Hepatocyte (in vitro differentiated cells): ENCODE data around the gene LIMS2. TPM values are rescaled to one million over a fixed set of nuclear protein-coding genes. Genes with fewer than 3 reads are reported as not detected.
A peak's percentile ranks its signal among the peaks of the same experiment; 100 is the strongest.

Experiments used
- DNase-seq: peaks from one replicate; pipeline ENCODE4 v3.0.0-alpha.2; 2016; ENCODE audit warnings: low spot score
- H2AFZ ChIP-seq: fragments of 200-600 bp; sonication (generic); 2 replicates; pipeline ENCODE4 v1.6.0; 2016; ENCODE audit warnings: antibody characterized with exemption, mild to moderate bottlenecking
- H3K27ac ChIP-seq: fragments of 200-600 bp; sonication (generic); 2 replicates; pipeline ENCODE4 v1.5.1; 2016; ENCODE audit warnings: mild to moderate bottlenecking
- H3K27me3 ChIP-seq: fragments of 200-600 bp; sonication (generic); 2 replicates; pipeline ENCODE4 v1.6.1; 2016
- H3K36me3 ChIP-seq: fragments of 200-600 bp; sonication (generic); replicated peaks from 2 replicates; pipeline ENCODE4 v1.5.1; 2016; ENCODE audit warnings: low read depth; ENCODE audit not compliant: insufficient read depth
- H3K4me1 ChIP-seq: fragments of 200-600 bp; sonication (generic); 2 replicates; pipeline ENCODE4 v1.5.1; 2016; ENCODE audit warnings: mild to moderate bottlenecking, moderate library complexity; ENCODE audit not compliant: insufficient read depth
- H3K4me2 ChIP-seq: fragments of 200-600 bp; sonication (generic); 2 replicates; pipeline ENCODE4 v1.6.0; 2016
- H3K4me3 ChIP-seq: fragments of 200-600 bp; sonication (generic); 2 replicates; pipeline ENCODE4 v1.5.1; 2016; ENCODE audit warnings: mild to moderate bottlenecking
- H3K79me2 ChIP-seq: fragments of 200-600 bp; sonication (generic); 2 replicates; pipeline ENCODE4 v1.6.0; 2017; ENCODE audit warnings: mild to moderate bottlenecking
- H3K9me2 ChIP-seq: fragments of 200-600 bp; sonication (generic); replicated peaks from 2 replicates; pipeline ENCODE4 v1.6.0; 2017; ENCODE audit warnings: mild to moderate bottlenecking; ENCODE audit not compliant: insufficient read depth
- H3K9me3 ChIP-seq: fragments of 200-600 bp; sonication (generic); 2 replicates; pipeline ENCODE4 v1.5.1; 2016; ENCODE audit warnings: low read depth, mild to moderate bottlenecking
- H4K20me1 ChIP-seq: fragments of 200-600 bp; sonication (generic); 2 replicates; pipeline ENCODE4 v1.6.0; 2016; ENCODE audit warnings: mild to moderate bottlenecking; ENCODE audit not compliant: insufficient read depth, poor library complexity, severe bottlenecking
- EZH2 ChIP-seq: fragments of 200-600 bp; sonication (generic); IDR thresholded peaks from 2 replicates; pipeline ENCODE4 v1.6.1; 2016; ENCODE audit warnings: antibody characterized with exemption, mild to moderate bottlenecking, borderline replicate concordance
- EZH2phosphoT487 ChIP-seq: fragments of 200-600 bp; sonication (generic); IDR thresholded peaks from one replicate; pipeline ENCODE4 v1.6.1; 2018; ENCODE audit warnings: antibody characterized with exemption, mild to moderate bottlenecking, low read depth, moderate library complexity; ENCODE audit not compliant: unreplicated experiment, severe bottlenecking
- WGBS: methylation state at CpG from one replicate; pipeline ENCODE4 v1.1.6; 2016; ENCODE audit warnings: low lambda C conversion rate; ENCODE audit errors: missing lambda C conversion rate; 5-methylcytosine and 5-hydroxymethylcytosine counted together
- polyA plus RNA-seq: library from polyadenylated mRNA; unstranded; fragments of >200 nt; fragmentation: Nextera tagmentation; extraction: Ambion mirVana; gene quantifications from 2 replicates; pipeline ENCODE4 v1.2.1, GENCODE V29; 2016
- total RNA-seq: library from RNA; depleted of rRNA; stranded (reverse); fragments of >200 nt; gene quantifications from 2 replicates; pipeline ENCODE4 v1.2.3, GENCODE V29; 2014
- TF ChIP-seq, protein P1 (sequence below): fragments of 200-600 bp; sonication (generic); IDR thresholded peaks from 2 replicates; pipeline ENCODE4 v1.5.1; 2016; ENCODE audit warnings: antibody characterized with exemption, mild to moderate bottlenecking; ENCODE audit not compliant: poor library complexity

Gene LIMS2
- total and polyA plus RNA-seq, 2 experiments from 2014 or later = 4.0 to 8.3 TPM

DNA sequence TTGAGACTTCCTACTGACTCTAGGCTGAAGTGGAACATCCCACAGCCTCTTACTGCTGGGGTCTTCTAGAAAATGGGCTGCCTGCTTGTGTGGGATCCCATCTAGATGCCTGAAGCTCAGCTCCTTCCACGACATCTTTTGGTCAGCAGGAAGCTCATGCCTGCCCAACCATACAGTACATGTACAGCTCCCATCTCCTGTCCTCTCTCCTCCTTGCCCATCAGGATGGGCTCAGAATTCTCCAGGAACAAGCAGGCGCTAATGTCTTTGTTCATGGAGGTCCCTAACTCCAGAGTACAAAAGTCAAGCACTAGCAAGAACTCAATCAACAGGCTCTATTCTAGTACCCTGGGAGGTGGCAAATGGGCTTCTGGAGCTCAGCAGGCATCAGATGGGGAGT lies 61.1 kb downstream of the LIMS2 start:
- H4K20me1 ChIP-seq = no peaks in the 10 kb centered on the region
- no peak for DNase-seq
- no peaks in the 10 kb centered on the region for H3K9me2 ChIP-seq
- H3K9me3 ChIP-seq = no peaks in the 10 kb centered on the region
- H3K4me3 ChIP-seq = no peak overlapping the region
- TF ChIP-seq, protein P1, sequence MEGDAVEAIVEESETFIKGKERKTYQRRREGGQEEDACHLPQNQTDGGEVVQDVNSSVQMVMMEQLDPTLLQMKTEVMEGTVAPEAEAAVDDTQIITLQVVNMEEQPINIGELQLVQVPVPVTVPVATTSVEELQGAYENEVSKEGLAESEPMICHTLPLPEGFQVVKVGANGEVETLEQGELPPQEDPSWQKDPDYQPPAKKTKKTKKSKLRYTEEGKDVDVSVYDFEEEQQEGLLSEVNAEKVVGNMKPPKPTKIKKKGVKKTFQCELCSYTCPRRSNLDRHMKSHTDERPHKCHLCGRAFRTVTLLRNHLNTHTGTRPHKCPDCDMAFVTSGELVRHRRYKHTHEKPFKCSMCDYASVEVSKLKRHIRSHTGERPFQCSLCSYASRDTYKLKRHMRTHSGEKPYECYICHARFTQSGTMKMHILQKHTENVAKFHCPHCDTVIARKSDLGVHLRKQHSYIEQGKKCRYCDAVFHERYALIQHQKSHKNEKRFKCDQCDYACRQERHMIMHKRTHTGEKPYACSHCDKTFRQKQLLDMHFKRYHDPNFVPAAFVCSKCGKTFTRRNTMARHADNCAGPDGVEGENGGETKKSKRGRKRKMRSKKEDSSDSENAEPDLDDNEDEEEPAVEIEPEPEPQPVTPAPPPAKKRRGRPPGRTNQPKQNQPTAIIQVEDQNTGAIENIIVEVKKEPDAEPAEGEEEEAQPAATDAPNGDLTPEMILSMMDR = no peak
- no peak for TF ChIP-seq EZH2
- no peak for TF ChIP-seq EZH2phosphoT487
- WGBS = 91% methylated on average over 2 of the region's 2 CpGs
- H2AFZ ChIP-seq = no peak overlapping the region
- no peak overlapping the region for H3K4me2 ChIP-seq
- H3K79me2 ChIP-seq = no peaks in the 10 kb centered on the region
- H3K4me1 ChIP-seq = no peaks in the 10 kb centered on the region
- no peaks in the 10 kb centered on the region for H3K36me3 ChIP-seq
- H3K27me3 ChIP-seq = no peaks in the 10 kb centered on the region
- no peak overlapping the region for H3K27ac ChIP-seq

DNA sequence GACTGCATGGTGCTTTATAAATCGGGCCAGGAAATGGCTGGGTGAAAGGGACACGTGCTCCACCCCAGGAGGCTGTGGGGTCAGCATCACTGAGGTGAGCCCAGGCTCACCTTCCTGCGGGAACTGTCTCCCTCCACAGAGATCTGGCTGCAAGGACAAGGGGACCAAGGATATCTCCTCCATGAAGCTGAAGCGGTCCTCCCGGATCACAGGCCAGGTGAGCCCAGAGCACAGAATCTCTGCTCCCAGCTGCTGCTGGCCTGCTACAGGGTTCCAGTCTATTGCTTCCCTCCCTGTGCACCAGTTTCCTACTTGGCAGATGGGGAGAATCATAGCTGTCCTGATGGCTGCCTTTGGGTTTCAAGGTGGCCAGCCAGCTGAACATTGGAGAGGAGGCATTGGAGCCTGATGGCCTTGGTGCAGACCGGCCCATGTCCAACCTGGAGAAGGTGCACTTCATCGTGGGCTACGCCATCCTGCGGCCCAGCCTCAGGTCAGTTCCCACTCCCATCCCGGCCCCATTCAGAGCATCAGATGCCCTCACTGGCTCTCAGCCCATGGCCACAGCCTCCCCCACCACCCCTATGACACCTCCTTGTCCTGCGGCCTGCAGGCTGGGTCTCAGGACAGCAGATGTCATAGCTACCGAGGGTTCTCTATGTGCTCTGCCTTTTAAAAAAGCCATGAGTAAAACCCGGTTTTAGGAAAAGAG lies 63.1 kb downstream of the LIMS2 start:
- 92% methylated on average over 9 of the region's 13 CpGs for WGBS
- no peaks in the 10 kb centered on the region for H3K36me3 ChIP-seq
- peak; percentile 2 for DNase-seq

DNA sequence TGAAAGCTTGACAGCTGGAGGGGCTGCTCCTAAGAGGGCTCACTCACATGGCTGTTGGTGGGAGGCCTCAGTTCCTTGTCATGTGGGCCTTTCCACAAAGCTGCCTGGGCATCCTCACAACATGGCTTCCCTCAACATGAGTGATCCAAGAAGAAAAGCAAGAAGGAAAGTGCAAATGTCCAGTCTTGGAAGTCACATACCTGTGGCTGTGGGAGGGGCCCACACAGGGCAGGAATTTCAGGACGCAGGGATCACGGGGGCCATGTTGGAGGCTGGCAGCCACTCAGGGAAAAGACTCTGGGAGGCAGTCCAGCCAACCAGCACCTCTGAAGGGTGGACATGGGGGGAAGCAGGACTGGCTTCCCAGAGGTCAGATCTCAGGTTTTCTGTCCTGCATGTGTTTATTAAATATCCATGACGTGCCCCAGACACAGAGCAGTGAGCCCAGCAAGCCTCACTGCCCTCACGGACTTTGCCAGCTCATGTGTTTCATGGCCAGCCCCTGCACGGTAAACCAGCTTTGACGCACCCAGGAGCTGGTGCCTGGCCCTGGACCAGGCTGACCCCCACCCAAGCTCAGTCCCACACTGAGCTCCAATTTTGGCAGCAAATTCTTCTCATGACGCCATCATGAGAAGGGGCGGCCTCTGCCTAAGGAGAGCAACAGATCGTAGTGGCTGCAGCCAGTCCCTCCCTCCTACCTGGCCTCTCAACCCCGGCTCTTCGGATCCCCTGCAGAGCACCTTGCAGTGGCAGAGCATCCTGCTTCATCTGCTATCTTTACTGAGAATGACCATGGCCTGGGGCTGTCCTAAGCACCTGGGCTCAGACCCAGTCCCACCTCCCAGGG lies 64.0 kb downstream of the LIMS2 start:
- no peaks in the 10 kb centered on the region for H3K36me3 ChIP-seq
- no peak overlapping the region for H3K27ac ChIP-seq
- H3K9me2 ChIP-seq = no peaks in the 10 kb centered on the region
- H3K4me1 ChIP-seq = no peaks in the 10 kb centered on the region
- no peaks in the 10 kb centered on the region for H3K9me3 ChIP-seq
- no peaks in the 10 kb centered on the region for H4K20me1 ChIP-seq
- peak; percentile 2 for DNase-seq
- no peak overlapping the region for H3K4me2 ChIP-seq
- H2AFZ ChIP-seq = no peak overlapping the region
- TF ChIP-seq EZH2 (no peak), EZH2phosphoT487 (no peak)
- TF ChIP-seq, protein P1 = no peak
- H3K79me2 ChIP-seq = no peaks in the 10 kb centered on the region
- H3K4me3 ChIP-seq = no peak overlapping the region
- no peaks in the 10 kb centered on the region for H3K27me3 ChIP-seq
- WGBS = 88% methylated on average over 11 of the region's 11 CpGs

More for the DNA sequence above, 63.1 kb downstream of the LIMS2 start:
- Histone ChIP-seq H3K79me2 (no peaks in the 10 kb centered on the region), H3K9me2 (no peaks in the 10 kb centered on the region), H3K9me3 (no peaks in the 10 kb centered on the region), H3K4me2 (no peak overlapping the region), H3K4me3 (no peak overlapping the region), H2AFZ (no peak overlapping the region), H3K27ac (no peak overlapping the region), H3K4me1 (no peaks in the 10 kb centered on the region), H3K27me3 (no peaks in the 10 kb centered on the region), H4K20me1 (no peaks in the 10 kb centered on the region)
- TF ChIP-seq EZH2 (no peak), EZH2phosphoT487 (no peak)
- TF ChIP-seq, protein P1 = no peak
